Measurements from ENCODE around the gene HORMAD2. TPM values are rescaled to one million over a fixed set of nuclear protein-coding genes. Genes with fewer than 3 reads are reported as not detected.

The HORMAD2 gene
- total RNA-seq, 6 experiments from 2014 or later = not detected

- Mint-ChIP-seq H3K4me3 (no peak overlapping the region), H3K27ac (no peak overlapping the region), H3K4me1 (ENCODE audit: low read depth) (peaks cover 18% of the 10 kb centered on the region), H3K36me3 (ENCODE audit: low read depth) (peaks cover 7% of the 10 kb centered on the region), H3K27me3 (ENCODE audit: insufficient read depth) (peaks cover 36% of the 10 kb centered on the region), H3K9me3 (peaks cover 6% of the 10 kb centered on the region)
- no peak for TF ChIP-seq CTCF (IDR thresholded peaks at IDR 0.05)
- no peak for DNase-seq
These were observed 141.1 kb downstream of the HORMAD2 start for GRCh38 chr22:30221121-30221992.

GRCh38 chr22:30222321-30222720 is 142.1 kb downstream of the HORMAD2 start:
- peaks cover 6% of the 10 kb centered on the region for H3K9me3 Mint-ChIP-seq
- no peak for DNase-seq
- H3K4me3 Mint-ChIP-seq = no peak overlapping the region
- H3K36me3 Mint-ChIP-seq (ENCODE audit: low read depth) = peaks cover 7% of the 10 kb centered on the region
- no peak for TF ChIP-seq CTCF (IDR thresholded peaks at IDR 0.05)
- H3K4me1 Mint-ChIP-seq (ENCODE audit: low read depth) = peaks cover 18% of the 10 kb centered on the region
- H3K27me3 Mint-ChIP-seq (ENCODE audit: insufficient read depth) = peaks cover 38% of the 10 kb centered on the region
- H3K27ac Mint-ChIP-seq = no peak overlapping the region

GRCh38 chr22:30223303-30223702 is 143.0 kb downstream of the HORMAD2 start:
- H3K36me3 Mint-ChIP-seq (ENCODE audit: low read depth) = peaks cover 7% of the 10 kb centered on the region
- no peak for TF ChIP-seq CTCF (IDR thresholded peaks at IDR 0.05)
- no peak overlapping the region for H3K4me3 Mint-ChIP-seq
- H3K9me3 Mint-ChIP-seq = peaks cover 6% of the 10 kb centered on the region
- no peak overlapping the region for H3K27ac Mint-ChIP-seq
- H3K27me3 Mint-ChIP-seq (ENCODE audit: insufficient read depth) = peaks cover 38% of the 10 kb centered on the region
- peaks cover 20% of the 10 kb centered on the region for H3K4me1 Mint-ChIP-seq (ENCODE audit: low read depth)
- no peak for DNase-seq

GRCh38 chr22:30224161-30224857 is 144.0 kb downstream of the HORMAD2 start:
- Mint-ChIP-seq H3K4me1 (ENCODE audit: low read depth) (peaks cover 28% of the 10 kb centered on the region), H3K4me3 (no peak overlapping the region; the same call in 1 of the 2 replicates), H3K36me3 (ENCODE audit: low read depth) (peaks cover 7% of the 10 kb centered on the region), H3K27ac (peak overlapping the region; percentile 19; the same call in 1 of the 2 replicates), H3K27me3 (ENCODE audit: insufficient read depth) (peaks cover 38% of the 10 kb centered on the region), H3K9me3 (peaks cover 6% of the 10 kb centered on the region)
- peak; percentile 19; the same call in 1 of the 2 replicates for TF ChIP-seq CTCF (IDR thresholded peaks at IDR 0.05)
- peak; percentile 14 for DNase-seq

- Mint-ChIP-seq H3K36me3 (ENCODE audit: low read depth) (peaks cover 7% of the 10 kb centered on the region), H3K4me1 (ENCODE audit: low read depth) (peaks cover 28% of the 10 kb centered on the region), H3K9me3 (peaks cover 6% of the 10 kb centered on the region), H3K27ac (no peak overlapping the region), H3K27me3 (ENCODE audit: insufficient read depth) (peaks cover 34% of the 10 kb centered on the region), H3K4me3 (no peak overlapping the region)
- no peak for DNase-seq
- TF ChIP-seq CTCF (IDR thresholded peaks at IDR 0.05) = no peak
These were observed 145.1 kb downstream of the HORMAD2 start for GRCh38 chr22:30225220-30225927.

Measured in HFFc6 (cell line).